Embryonic facial prominence (tissue), 1 donor: Measurements from ENCODE around the gene ADGRV1.

Source experiments
- DNase-seq: peaks from one replicate; pipeline ENCODE4 v3.0.0-alpha.2; 2016; ENCODE audit errors: extremely low spot score

Gene ADGRV1

GRCh38 chr5:91137647-91138046, 579.0 kb downstream of the ADGRV1 start:
- no peak for DNase-seq

GRCh38 chr5:91139572-91140200, 581.1 kb downstream of the ADGRV1 start:
- DNase-seq = no peak

GRCh38 chr5:91140657-91141056, 582.1 kb downstream of the ADGRV1 start:
- no peak for DNase-seq

- DNase-seq = no peak
These were observed 583.0 kb downstream of the ADGRV1 start for GRCh38 chr5:91141642-91142041.

- no peak for DNase-seq
These were observed 583.8 kb downstream of the ADGRV1 start for GRCh38 chr5:91142386-91142785.

GRCh38 chr5:91142819-91143218, 584.2 kb downstream of the ADGRV1 start:
- no peak for DNase-seq

- DNase-seq = no peak
These were observed 585.2 kb downstream of the ADGRV1 start for GRCh38 chr5:91143840-91144239.

- DNase-seq = no peak
These were observed 586.1 kb downstream of the ADGRV1 start for GRCh38 chr5:91144491-91145332.

GRCh38 chr5:91145333-91145620, 586.7 kb downstream of the ADGRV1 start:
- DNase-seq = no peak

- DNase-seq = no peak
These were observed 587.6 kb downstream of the ADGRV1 start for GRCh38 chr5:91146230-91146629.

GRCh38 chr5:91146905-91147600, 588.5 kb downstream of the ADGRV1 start:
- no peak for DNase-seq

- no peak for DNase-seq
These were observed 591.6 kb downstream of the ADGRV1 start for GRCh38 chr5:91150234-91150633.

- DNase-seq = no peak
These were observed 592.0 kb downstream of the ADGRV1 start for GRCh38 chr5:91150636-91151035.

- DNase-seq = no peak
These were observed 593.4 kb downstream of the ADGRV1 start for GRCh38 chr5:91151947-91152346.

GRCh38 chr5:91154338-91154737, 595.7 kb downstream of the ADGRV1 start:
- DNase-seq = no peak

GRCh38 chr5:91155274-91155673, 596.7 kb downstream of the ADGRV1 start:
- DNase-seq = no peak

- DNase-seq = no peak
These were observed 597.6 kb downstream of the ADGRV1 start for GRCh38 chr5:91156242-91156641.

GRCh38 chr5:91158011-91158410, 599.4 kb downstream of the ADGRV1 start:
- no peak for DNase-seq

- DNase-seq = no peak
These were observed 601.0 kb downstream of the ADGRV1 start for GRCh38 chr5:91159647-91160046.

- DNase-seq = no peak
These were observed 602.2 kb downstream of the ADGRV1 start for GRCh38 chr5:91160714-91161285.

- DNase-seq = no peak
These were observed 604.2 kb downstream of the ADGRV1 start for GRCh38 chr5:91162534-91163381.

- DNase-seq = no peak
These were observed 605.8 kb downstream of the ADGRV1 start for GRCh38 chr5:91164424-91164823.
